HG02759 (cell line): Measurements from ENCODE around the gene LTB4R.
"Not testable (repeated sequence)": the region's sequence is repeated elsewhere in the genome, so short reads cannot be mapped to it uniquely, and the experiment has no call there.

Experiments
- ATAC-seq: cut with Tn5 transposase; IDR thresholded peaks from one replicate; pipeline ENCODE4 v1.9.1; 2021; ENCODE audit warnings: mild to moderate bottlenecking, moderate library complexity; ENCODE audit not compliant: unreplicated experiment

The LTB4R gene

DNA sequence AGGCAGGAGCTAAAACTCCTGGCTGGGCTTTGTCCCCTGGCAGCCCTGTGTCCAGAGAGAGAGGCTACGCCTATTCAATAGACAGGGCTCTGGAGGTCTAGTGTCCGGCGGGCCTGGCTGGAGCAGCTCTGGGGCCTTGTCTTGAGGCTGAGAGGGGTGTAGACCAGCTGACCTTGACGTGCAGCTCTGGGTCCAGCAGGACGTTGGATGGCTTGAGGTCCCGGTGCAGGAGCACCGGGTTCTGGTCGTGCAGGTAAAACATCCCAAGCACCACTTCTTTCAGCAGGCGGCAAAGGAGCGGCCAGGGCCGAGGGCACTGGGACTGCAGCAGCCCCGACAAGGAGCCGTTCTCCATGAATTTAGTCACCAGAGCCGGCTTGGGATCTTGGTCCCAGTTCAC is 27.5 kb downstream of the LTB4R start:
- no peak for ATAC-seq

DNA sequence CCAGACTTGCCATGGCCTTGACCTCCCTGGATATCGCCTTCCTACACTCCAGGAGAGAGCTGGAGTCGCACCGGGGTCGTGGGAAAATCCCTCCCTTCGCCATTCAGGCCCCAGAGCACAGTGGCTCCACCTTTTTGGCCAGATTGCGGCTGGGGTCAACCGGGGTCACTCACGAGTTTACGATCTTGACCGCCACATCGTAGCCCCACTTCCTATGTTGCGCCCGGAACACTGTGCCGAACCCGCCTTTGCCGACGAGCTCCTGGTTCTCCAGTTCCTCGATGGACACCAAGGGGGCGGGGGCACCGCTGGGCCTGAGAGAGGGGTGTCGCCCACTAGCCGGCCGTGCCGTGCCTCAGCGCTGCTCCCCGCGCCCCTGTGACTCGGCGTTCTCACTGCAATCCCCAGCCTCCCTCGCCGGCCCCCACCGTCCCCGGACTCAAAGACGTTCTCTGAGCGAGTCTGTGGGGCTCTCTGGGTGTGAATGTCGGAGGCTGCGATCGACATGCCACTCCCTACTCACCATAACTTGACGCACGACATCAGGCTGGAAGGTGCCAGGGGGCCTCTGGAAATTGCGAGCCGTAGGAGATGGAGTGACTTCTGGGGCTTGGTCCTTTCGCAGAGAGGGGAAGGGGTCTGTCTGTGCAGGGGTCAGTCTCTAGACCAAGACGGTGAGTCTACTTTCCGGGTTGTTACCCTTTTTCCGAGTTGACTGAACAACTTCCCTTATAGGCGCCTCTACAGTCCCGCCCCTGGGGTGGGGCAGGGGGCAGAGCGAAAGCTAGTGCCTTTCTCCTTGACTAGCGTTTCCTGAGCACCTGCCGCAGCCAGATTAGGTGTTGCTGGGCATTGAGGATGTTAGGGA is 28.2 kb downstream of the LTB4R start, which contains the start of gene RIPK3:
Gene RIPK3 (minus strand): TSS at position 708 of the 868 bp plus-strand sequence. CDS start 165 bp downstream, at position 543.
- peak; percentile 89 for ATAC-seq

DNA sequence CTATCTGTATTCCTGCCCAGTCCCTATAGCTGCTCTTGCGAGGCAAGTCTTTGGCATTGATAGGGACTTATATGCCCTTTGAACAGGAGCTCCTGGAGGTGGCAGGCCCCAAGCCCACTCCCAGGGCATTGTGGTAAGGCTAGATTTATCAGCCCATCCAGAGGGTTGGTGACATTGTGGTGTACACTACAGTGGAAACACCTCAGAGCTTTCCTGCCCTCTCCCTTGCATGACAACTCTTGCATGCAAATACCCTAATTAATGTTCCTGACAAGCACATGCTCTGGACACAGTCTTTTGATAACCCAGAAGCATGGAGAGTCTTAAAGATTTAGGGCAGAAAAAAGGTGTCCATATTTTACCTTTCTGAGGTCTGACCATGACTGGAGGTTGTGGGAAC is 29.3 kb downstream of the LTB4R start:
- ATAC-seq: no peak

DNA sequence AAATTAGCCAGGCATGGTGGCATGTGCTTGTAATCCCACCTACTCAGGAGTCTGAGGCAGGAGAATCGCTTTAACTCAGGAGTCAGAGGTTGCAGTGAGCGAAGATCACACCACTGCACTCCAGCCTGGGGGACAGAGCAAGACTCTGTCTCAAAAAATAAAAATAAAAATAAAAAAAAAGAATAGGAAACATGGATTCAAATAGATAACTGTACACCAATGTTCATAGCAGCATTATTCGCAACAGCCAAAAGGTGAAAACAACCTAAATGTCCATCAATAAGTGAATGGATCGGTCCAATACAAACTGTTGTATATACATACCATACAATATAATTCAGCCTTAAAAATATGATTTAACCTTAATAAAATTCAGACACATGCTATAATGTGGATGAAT is 31.6 kb downstream of the LTB4R start:
- ATAC-seq: no peak

DNA sequence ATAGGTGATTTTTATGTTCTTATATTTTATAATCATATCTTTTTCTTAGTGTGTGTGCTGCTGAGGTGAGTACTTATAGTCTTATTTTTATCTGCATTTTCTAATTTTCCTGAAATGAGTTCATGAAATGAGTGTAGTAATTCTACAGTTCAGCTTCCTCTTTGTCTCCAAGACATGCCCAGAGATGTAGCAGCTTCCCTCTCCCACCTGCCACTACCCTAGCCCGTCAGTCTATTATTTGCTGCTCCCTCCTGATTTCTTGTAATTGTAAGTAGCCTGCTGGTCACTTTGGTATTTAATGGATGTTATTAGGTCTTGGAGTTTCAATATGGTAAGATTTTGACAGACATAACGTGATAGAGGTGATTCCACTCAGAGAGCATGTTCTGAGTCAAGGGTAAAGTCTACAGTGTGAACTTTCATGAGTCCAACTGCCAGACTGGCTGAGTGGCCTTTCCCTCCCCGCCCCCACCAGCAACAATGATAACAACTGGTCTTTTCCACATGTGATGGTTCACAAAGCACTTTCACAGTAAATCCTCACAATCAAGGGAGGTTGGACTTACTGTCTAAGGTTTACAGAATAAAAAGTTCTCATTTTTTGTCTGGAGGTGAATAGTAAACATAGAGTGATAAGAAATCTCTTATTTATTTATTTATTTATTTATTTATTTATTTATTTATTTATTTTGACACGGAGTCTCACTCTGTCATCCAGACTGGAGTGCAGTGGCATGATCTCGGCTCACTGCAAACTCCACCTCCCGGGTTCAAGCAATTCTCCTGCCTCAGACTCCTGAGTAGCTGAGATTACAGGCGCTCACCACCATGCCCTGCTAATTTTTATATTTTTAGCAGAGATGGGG is 32.7 kb downstream of the LTB4R start:
- ATAC-seq: no peak

DNA sequence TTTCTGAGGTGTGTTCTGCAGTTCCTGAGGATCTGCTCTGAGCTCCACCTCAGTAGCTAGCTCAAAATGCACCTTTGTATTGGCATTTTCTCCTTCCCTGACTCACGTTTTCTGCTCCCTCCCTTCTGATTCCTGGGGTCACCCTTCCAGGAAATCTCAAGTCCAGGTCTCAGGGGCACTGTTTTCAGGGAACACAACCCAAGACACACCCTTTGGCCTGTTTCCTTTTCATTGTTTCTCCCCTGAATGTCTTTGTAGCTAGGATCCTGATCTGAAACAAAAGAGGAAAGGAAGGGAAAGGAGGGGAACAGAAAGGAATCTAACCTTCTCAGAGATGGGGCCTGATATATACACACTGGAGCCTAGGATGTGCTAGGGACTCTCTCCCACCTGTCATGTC is 35.8 kb downstream of the LTB4R start:
- no peak for ATAC-seq

DNA sequence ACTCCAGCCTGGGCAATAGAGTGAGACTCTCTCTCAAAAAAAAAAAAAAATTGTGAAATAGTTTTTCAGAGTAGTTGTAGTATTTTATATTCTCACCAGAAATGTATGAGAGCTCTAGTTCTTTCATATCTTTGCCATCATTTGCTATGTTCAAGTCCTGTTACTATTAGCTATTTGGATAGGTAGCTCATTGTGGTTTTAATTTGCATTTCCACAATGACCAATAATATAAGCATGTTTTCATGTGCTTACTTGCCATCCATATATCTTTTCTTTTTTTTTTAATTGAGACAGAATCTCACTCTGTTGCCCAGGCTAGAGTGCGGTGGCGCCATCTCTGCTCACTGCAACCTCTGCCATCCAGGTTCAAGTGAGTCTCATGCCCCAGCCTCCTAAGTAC is 36.9 kb downstream of the LTB4R start:
- ATAC-seq: no peak

DNA sequence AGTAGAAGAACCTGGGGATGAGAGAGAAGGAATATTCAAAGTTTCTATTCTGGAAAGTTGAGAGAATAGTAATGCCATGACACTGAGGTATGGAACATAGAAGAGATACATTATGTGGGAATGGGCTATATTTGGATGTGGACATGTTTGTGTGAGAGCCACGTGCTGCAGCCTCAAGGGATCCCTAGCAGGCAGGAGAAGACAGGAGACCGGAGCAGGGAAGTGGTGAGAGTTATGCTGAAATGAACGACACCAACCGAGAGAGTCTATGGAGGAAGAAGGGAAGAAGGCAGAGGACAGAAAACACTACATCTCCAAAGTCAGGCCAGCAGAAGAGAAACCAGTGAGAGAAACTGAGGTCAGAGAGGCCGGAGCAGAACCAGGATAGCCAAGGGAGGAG is 38.4 kb downstream of the LTB4R start:
- no peak for ATAC-seq

DNA sequence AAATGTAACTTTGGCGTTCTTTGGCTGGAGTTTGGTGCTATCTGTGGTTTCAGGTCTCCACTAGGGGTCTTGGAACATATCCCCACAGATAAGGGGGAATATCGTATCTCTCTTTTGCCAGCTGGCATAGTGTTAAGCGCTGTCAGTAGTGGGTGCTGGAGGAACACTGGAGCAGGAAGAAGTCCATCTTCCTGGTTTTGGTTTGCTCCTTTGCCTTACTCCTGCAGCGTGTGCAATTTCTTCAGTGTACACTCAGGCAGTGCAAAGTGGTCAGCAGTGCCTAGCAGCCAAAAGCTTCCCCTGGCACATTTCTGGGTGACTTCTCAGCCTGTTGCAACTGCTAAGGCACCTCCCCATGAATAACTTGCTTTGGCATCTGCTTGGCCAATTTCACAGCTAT is 40.2 kb downstream of the LTB4R start:
- ATAC-seq: no peak

DNA sequence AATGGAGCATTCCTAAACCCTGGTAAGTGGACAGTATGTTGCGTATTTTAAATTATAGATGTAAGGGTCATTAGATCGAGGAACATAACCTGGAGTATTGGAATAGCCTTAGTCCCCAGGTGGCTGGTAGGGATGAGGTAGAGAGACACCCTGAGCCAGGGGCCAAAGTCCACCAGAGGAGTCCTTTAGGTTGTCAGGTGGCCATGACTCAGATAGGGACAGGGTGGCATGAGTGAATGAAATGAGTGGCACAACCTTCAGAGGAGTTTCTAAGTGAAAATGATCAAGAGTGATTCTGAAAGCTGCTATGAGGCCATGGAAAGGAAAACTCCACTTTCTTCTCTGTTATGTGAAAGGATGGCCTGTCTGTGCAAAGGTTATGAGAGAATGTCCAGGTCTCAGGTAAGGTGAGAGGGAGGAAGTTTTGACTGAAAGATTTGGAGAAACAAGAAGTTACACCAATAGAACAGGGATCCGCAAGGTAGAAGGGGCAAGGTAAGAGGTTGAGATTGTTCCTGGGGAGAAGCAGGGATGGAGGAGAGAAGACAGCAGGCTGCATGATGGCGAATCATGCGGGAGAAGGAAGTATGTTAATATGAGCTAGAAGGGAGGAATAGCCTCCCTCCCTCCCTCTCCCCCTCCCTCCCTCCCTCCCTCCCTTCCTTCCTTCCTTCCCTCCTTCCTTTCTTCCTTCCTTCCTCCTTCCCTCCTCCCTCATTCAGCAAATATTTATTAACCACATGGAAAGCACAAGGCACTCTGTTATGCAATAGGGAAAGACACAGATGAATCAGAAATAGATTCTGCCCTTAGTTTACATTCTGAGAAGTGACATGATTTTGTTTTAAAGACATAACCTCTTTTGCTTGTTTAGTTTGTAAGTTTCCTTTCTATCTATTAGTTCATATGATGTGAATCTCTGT is 42.5 kb downstream of the LTB4R start:
- no peak for ATAC-seq

DNA sequence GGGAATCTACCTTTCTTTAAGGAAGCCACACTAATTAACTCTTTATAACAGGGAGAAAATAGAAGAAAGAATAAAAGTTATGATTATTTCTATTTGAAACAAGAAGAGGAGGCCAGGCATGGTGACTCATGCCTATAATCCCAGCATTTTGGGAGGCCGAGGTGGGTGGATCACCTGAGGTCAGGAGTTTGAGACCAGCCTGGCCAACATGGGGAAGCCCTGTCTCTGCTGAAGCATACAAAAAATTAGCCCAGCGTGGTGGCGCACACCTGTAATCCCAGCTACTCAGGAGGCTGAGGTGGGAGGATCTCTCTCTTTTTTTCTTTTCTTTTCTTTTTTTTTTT is 43.2 kb downstream of the LTB4R start:
- not testable (repeated sequence) for ATAC-seq

DNA sequence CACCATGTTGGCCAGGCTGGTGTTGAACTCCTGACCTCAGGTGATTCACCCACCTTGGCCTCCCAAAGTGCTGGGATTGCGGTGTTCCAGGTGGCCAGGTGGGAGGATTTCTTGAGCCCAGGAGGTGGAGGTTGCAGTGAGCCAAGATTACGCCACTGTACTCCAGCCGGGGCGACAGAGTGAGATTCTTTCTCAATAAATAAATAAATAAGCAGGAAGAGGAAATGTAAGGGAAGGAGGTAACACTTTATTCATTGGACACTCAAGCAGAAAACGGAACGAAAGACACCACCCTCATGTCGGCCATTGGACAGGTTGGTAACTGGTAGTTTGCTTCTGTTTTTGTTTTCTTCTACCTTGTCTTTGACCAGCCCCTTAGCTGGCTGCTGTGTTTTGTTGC is 43.7 kb downstream of the LTB4R start:
- ATAC-seq: no peak

DNA sequence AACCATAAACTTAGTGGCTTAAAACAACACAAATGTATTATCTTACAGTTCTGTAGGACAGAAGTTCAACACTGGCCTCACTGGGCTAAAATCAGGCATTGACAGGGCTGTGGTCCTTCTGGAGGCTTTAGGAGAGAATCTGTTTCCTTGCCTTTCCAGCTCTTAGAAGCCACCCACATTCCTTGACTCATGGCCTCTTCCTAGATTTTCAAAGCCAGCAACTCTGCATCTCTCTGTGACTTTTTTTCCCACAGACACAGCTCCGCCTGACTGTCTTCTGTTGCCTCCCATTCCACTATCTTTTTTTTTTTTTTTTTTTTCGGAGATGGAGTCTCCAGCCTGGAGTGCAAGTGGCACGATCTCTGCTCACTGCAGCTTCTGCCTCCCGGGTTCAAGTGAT is 44.9 kb downstream of the LTB4R start:
- ATAC-seq: no peak

DNA sequence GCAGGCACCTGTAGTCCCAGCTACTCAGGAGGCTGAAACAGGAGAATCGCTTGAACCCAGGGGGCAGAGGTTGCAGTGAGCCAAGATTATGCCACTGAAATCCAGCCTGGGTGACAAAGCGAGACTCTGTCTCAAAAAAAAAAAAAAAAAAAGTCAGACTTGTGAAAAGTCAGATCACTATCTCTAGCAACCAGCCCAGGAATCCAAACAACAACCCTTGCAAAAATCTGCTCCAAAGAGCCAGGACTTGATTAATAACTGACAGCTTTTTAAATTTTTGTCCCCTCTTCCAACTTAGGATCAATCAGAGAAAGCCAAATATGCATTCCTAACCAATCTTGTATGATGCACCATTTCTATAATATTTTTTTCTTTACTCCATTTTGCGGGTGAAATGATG is 49.0 kb downstream of the LTB4R start:
- no peak for ATAC-seq

DNA sequence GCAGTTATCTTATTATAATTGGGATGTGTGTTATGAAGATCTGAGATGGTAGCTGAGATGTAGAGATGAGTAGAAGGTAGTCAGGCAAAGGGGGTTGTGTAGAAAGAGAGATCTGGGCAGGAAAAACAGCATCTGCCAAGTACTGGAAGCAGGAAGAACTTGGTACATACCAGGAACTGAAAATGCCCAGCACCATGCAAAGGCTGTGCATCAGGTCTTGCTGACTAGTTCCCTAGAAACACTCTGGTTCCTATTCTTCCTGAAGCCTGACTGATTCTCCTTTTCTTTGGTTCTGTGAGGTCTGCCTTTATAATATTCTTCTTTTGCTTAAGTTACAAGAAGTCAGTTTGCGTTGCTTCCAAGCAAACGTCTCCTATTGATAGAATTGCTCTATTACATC is 50.0 kb downstream of the LTB4R start:
- ATAC-seq: no peak

DNA sequence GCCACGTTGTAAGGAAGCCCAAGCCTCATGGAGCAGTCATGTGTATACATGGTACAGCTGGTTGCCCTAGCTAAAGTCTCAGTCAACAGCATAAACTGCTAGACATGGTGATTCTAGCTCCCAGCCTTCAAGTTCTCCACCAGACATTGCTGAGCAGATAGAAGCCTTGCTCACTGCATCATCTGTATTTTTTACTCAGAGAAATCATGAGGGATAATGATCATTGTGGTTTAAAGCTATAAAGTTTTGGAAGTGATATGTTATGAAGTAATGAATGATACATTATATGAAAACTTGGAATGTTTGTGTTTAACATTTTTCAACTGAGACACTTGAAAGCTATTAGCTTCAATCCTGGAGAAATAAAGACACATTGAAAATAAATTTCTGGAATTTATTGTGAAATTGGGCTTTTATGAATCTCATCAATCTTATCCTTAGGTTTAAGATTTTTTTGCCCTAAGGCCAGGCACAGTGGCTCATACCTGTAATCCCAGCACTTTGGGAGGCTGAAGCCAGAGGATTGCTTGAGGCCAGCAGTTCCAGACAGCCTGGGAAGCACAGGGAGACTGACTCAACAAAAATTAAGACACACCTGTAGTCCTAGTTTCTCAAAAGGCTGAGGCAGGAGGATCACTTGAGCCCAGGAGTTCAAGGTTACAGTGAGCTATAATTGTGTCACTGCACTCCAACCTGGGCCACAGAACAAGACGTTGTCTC is 51.1 kb downstream of the LTB4R start:
- no peak for ATAC-seq

DNA sequence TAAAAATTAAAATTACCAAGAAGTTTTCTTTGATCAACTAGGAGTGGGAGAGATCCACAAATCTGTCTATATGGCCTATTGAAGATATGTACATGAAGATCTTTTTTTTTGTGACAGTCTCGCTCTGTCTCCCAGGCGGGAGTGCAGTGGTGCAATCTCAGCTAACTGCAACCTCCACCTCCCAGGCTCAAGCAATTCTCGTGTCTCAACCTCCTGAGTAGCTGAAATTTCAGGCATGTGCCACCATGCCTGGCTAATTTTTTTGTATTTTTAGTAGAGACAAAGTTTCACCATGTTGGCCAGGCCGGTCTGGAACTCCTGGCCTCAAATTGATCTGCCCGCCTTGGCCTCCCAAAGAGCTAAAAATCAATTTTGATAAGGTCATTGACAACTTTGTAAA is 52.1 kb downstream of the LTB4R start:
- ATAC-seq: no peak

DNA sequence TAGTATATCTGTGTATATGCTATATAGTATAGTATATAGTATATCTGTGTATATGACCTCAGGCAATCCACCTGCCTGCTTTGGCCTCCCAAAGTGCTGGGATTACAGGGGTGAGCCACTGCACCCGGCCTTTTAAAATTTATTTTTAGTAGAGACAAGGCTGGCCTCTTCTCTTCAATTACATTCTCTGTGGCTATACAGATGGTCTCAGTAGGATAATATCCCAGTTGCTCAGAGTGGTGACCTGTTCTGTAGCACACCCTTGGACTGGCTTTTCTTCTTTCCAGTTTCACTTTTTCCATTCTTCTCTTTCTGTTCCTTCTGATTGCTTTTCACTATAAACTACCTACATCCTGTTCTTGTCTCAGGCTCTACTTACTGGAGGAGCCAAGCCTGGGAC is 53.5 kb downstream of the LTB4R start:
- no peak for ATAC-seq

DNA sequence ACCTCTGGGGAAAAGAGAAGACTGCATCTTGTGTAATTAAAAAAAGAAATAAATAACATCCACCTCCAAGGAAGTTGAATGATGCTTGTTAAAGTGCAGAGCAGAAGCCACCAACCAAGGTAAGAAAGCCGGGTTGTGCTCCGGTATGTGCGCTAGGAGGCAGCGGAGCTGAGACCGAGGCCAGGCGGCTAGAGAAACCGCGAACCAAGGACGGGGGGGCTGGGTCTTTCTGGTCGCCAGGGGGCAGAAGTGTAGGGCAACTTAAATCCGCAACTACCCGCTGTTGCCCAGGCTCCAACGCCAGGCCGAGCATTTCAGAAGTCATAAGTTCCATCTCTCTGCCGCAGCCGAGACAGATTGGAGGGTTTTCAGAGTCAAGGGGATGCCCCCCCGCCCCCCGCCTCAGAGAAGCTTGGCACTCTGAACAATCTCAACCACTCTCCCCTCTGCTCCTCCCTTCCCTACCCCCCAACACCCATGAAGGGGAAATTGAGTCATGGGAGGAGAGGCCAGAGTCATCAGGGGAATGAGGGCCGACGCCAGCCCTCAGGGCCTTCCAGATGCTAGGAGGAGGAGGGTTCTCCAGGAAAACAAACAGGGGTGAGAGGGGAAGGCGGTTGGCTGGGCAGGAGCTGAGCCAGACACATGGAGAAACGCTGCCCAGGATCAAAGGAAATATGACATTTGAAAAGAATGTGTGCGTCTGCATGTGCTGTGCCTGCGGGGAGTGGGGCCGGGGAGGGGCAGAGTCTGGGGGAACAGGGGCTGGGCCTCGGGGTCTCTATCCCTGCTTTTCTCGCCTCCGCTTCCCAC is 54.5 kb downstream of the LTB4R start:
- peak; percentile 36 for ATAC-seq

DNA sequence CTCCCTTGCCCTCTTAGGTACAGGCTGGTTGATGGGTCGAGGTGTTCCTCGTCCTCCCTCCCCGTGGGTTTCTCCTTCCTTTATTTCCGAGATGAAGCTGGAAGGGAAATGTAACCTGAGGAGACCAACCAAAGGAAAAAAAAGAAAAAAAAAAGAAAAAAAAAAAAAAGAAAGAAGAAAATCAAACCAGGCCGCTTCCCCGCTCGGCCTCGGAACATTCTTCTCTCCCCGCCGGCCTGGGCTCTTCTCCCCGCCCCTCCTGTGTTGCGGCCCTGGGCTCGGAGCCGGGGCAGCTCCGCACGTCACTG is 55.1 kb downstream of the LTB4R start:
- ATAC-seq: no peak
